GM06990 (cell line): ENCODE data around the gene FAM200B.
A peak's percentile ranks its signal among the peaks of the same experiment; 100 is the strongest.

Experiments
- DNase-seq: peaks from one replicate; pipeline ENCODE4 v3.0.0-alpha.2; 2011; ENCODE audit not compliant: insufficient read length; ENCODE audit errors: extremely low read depth
- H3K27me3 ChIP-seq: replicated peaks from 2 replicates; pipeline ENCODE4 v1.6.0; 2011; ENCODE audit warnings: low read length; ENCODE audit not compliant: control insufficient read depth, insufficient read depth
- H3K36me3 ChIP-seq: 2 replicates; pipeline ENCODE4 v1.5.1; 2011; ENCODE audit warnings: low read length; ENCODE audit not compliant: control insufficient read depth, insufficient read depth
- H3K4me3 ChIP-seq: replicated peaks from 2 replicates; pipeline ENCODE4 v1.5.1; 2011; ENCODE audit warnings: low read depth, mild to moderate bottlenecking, control low read depth, low read length
- TF ChIP-seq, protein P1 (sequence below): IDR thresholded peaks from 2 replicates; pipeline ENCODE4 v1.5.1; 2011; ENCODE audit warnings: low read length, control low read depth, mild to moderate bottlenecking, inconsistent platforms; ENCODE audit not compliant: insufficient read depth, poor library complexity, severe bottlenecking

The FAM200B gene

DNA sequence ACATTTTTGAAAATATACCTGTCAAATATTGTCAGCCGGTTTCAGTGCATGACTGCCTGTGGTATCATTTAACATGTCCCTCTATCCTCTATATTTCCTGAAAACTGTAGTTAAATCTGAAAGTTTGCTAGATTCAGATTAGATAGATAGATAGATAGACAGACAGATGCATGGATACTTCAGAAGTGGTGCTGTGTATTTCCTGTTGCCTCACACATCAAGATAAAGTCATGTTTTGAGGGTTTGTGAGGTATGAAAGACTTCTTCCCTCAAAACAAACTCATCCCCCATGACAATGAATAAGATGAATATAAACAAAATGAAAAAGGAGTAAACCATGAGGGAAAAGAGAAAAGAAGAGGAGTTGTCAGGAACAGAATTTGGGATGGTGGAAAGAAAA, 15.2 kb downstream of the FAM200B start:
- no peaks in the 10 kb centered on the region for H3K36me3 ChIP-seq
- DNase-seq, result no peak
- no peak overlapping the region for H3K4me3 ChIP-seq
- no peaks in the 10 kb centered on the region for H3K27me3 ChIP-seq
- TF ChIP-seq, protein P1, sequence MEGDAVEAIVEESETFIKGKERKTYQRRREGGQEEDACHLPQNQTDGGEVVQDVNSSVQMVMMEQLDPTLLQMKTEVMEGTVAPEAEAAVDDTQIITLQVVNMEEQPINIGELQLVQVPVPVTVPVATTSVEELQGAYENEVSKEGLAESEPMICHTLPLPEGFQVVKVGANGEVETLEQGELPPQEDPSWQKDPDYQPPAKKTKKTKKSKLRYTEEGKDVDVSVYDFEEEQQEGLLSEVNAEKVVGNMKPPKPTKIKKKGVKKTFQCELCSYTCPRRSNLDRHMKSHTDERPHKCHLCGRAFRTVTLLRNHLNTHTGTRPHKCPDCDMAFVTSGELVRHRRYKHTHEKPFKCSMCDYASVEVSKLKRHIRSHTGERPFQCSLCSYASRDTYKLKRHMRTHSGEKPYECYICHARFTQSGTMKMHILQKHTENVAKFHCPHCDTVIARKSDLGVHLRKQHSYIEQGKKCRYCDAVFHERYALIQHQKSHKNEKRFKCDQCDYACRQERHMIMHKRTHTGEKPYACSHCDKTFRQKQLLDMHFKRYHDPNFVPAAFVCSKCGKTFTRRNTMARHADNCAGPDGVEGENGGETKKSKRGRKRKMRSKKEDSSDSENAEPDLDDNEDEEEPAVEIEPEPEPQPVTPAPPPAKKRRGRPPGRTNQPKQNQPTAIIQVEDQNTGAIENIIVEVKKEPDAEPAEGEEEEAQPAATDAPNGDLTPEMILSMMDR, result no peak

DNA sequence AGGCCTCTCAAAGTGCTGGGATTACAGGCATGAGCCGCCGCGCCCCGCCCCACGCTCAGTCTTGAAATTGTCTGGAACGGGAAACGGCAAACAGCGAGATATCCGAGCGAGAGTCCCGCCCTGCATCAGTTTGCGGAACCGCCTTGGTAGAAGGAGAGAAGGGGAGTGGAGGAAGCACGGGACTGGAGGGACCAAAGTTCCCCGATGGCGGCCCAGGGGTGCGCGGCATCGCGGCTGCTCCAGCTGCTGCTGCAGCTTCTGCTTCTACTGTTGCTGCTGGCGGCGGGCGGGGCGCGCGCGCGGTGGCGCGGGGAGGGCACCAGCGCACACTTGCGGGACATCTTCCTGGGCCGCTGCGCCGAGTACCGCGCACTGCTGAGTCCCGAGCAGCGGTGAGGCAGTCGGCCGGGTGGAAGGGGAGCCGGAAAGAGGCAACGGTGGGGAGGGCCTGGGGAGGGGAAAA, 21.3 kb downstream of the FAM200B start, which contains the start of gene BST1:
TSS of gene BST1 (plus strand) at position 125 of the 463 bp plus-strand sequence. CDS start at position 205, 80 bp downstream.
- Histone ChIP-seq H3K4me3 (peak within 1 kb of the TSS; percentile 49), H3K36me3 (no peaks in the 10 kb centered on the region), H3K27me3 (no peaks in the 10 kb centered on the region)
- TF ChIP-seq, protein P1, result no peak
- peak; percentile 51 for DNase-seq

DNA sequence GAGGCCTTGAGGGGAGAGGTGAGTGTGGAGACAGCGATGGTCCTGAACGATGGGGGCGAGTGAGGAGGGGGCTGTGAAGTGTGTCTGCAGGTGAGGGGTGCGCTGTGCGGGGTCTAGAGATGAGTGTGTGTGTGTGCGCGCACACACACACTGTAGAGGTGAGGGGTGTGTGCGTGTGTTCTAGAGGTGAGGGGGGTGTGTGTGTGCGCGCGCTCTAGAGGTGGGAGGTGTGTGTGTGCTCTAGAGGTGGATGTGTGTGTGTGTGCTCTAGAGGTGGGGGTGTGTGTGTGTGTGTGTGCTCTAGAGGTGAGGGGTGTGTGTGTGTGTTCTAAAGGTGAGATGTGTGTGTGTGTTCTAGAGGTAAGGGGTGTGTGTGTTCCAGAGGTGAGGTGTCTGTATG, 21.8 kb downstream of the FAM200B start:
- H3K4me3 ChIP-seq, result no peak overlapping the region
- no peak for DNase-seq
- no peaks in the 10 kb centered on the region for H3K36me3 ChIP-seq
- H3K27me3 ChIP-seq, result no peaks in the 10 kb centered on the region
- TF ChIP-seq, protein P1, result no peak

DNA sequence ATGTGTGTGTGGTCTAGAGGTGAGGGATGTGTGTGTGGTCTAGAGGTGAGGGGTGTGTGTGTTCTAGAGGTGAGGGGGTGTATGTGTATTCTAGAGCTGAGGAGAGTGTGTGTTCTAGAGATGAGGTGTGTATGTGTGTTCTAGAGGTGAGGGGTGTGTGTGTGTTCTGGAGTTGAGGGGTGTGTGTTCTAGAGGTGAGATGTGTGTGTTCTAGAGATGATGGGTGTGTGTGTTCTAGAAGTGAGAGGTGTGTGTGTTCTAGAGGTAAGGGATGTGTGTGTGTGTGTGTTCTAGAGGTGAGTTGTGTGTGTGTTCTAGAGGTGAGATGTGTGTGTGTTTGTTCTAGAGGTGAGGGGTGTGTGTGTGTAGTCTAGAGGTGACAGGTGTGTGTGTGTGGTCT, 22.5 kb downstream of the FAM200B start:
- Histone ChIP-seq H3K4me3 (no peak overlapping the region), H3K36me3 (no peaks in the 10 kb centered on the region), H3K27me3 (no peaks in the 10 kb centered on the region)
- TF ChIP-seq, protein P1, result no peak
- no peak for DNase-seq

DNA sequence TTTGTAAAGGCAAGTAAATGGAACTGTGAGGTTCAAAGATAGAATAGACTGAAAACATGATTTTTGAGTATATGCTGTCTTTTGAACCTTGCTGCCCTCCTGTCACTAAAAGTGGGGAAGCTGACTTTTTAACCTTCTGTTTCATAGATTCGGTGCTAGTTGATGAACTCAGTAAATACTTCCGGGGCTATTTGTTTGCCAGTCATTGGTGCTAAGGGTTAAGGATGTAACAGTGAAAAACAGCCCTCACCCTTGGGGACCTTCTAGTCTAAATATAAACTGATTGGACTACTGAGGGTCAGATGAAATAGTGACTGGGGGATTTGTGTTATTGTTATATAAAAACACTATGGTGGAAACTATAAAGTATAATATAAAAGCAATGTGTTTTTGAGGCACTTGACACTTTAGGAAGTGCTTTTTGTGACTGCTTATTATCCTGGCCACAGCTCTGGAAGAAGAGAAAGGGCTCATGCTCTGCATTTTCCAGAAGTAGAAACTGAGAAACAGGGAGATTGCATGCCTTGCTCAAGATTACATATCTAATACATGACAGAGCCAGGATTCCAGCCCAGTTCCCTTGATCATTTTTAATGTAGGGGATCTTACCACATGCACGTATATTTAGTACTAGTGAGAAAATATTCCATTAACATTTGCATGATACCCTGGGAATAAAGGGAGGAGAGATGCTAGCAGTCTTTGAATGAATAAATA, 25.2 kb downstream of the FAM200B start:
- no peak for DNase-seq
- Histone ChIP-seq H3K27me3 (no peaks in the 10 kb centered on the region), H3K4me3 (no peak overlapping the region), H3K36me3 (no peaks in the 10 kb centered on the region)
- TF ChIP-seq, protein P1, result no peak
